H9 (cell line): ENCODE data around the gene C19orf25. TPM values are rescaled to one million over a fixed set of nuclear protein-coding genes. Genes with fewer than 3 reads are reported as not detected.

ENCODE experiments used
- DNase-seq: peaks from one replicate; pipeline ENCODE4 v3.0.0-alpha.2; 2017
- H2AFZ ChIP-seq: one replicate; pipeline ENCODE4 v1.6.1; 2013; ENCODE audit warnings: mild to moderate bottlenecking, low read length, control low read depth, moderate library complexity
- H2AK5ac ChIP-seq: 2 replicates; pipeline ENCODE4 v1.6.1; 2013; ENCODE audit warnings: low read length, control low read depth, mixed read lengths; ENCODE audit not compliant: insufficient read length
- H2BK120ac ChIP-seq: one replicate; pipeline ENCODE4 v1.6.1; 2013; ENCODE audit warnings: low read depth, mild to moderate bottlenecking, low read length, control low read depth, inconsistent platforms; ENCODE audit not compliant: poor library complexity, severe bottlenecking
- H2BK12ac ChIP-seq: 2 replicates; pipeline ENCODE4 v1.6.1; 2013; ENCODE audit warnings: low read length, control low read depth, mixed read lengths, low read depth; ENCODE audit not compliant: insufficient read length
- H2BK15ac ChIP-seq: 2 replicates; pipeline ENCODE4 v1.6.1; 2013; ENCODE audit warnings: low read depth, low read length, control low read depth
- H2BK20ac ChIP-seq: one replicate; pipeline ENCODE4 v1.6.1; 2013; ENCODE audit warnings: low read depth, mild to moderate bottlenecking, low read length, control low read depth, inconsistent platforms; ENCODE audit not compliant: poor library complexity, severe bottlenecking
- H2BK5ac ChIP-seq: 2 replicates; pipeline ENCODE4 v1.6.1; 2013; ENCODE audit warnings: low read length, control low read depth, mixed read lengths; ENCODE audit not compliant: insufficient read length
- H3K14ac ChIP-seq: 2 replicates; pipeline ENCODE4 v1.6.1; 2013; ENCODE audit warnings: low read length, control low read depth; ENCODE audit not compliant: insufficient read depth
- H3K18ac ChIP-seq: 2 replicates; pipeline ENCODE4 v1.6.1; 2013; ENCODE audit warnings: low read depth, mild to moderate bottlenecking, mixed read lengths, low read length, control low read depth; ENCODE audit not compliant: insufficient read length
- H3K23ac ChIP-seq: 2 replicates; pipeline ENCODE4 v1.6.1; 2013; ENCODE audit warnings: low read length, control low read depth, mixed read lengths, low read depth; ENCODE audit not compliant: insufficient read length
- H3K23me2 ChIP-seq: 2 replicates; pipeline ENCODE4 v1.6.1; 2013; ENCODE audit warnings: low read depth, mild to moderate bottlenecking, mixed read lengths, low read length, control low read depth; ENCODE audit not compliant: insufficient read length, poor library complexity, severe bottlenecking
- H3K27ac ChIP-seq: 2 replicates; pipeline ENCODE4 v1.5.1; 2013; ENCODE audit warnings: low read length, control low read depth, mixed read lengths, low read depth; ENCODE audit not compliant: insufficient read length
- H3K27me3 ChIP-seq: 2 replicates; pipeline ENCODE4 v1.6.1; 2013; ENCODE audit warnings: low read length, control low read depth, inconsistent platforms; ENCODE audit not compliant: insufficient read depth
- H3K4ac ChIP-seq: 2 replicates; pipeline ENCODE4 v1.6.1; 2013; ENCODE audit warnings: low read depth, mild to moderate bottlenecking, control low read depth, inconsistent platforms, low read length, moderate library complexity
- H3K4me1 ChIP-seq: 2 replicates; pipeline ENCODE4 v1.6.1; 2013; ENCODE audit warnings: low read length, control low read depth, inconsistent platforms; ENCODE audit not compliant: insufficient read depth
- H3K4me2 ChIP-seq: 2 replicates; pipeline ENCODE4 v1.6.1; 2013; ENCODE audit warnings: low read length, control low read depth, mixed read lengths; ENCODE audit not compliant: insufficient read length, insufficient read depth
- H3K56ac ChIP-seq: 2 replicates; pipeline ENCODE4 v1.6.1; 2013; ENCODE audit warnings: low read depth, mild to moderate bottlenecking, mixed read lengths, low read length, control low read depth; ENCODE audit not compliant: insufficient read length
- H3K79me1 ChIP-seq: 2 replicates; pipeline ENCODE4 v1.6.1; 2013; ENCODE audit warnings: low read depth, mild to moderate bottlenecking, moderate library complexity, low read length, control low read depth, inconsistent platforms; ENCODE audit not compliant: insufficient read depth, poor library complexity, severe bottlenecking
- H3K79me2 ChIP-seq: 2 replicates; pipeline ENCODE4 v1.6.1; 2013; ENCODE audit warnings: low read length, control low read depth, inconsistent platforms; ENCODE audit not compliant: insufficient read depth
- H3K9ac ChIP-seq: 2 replicates; pipeline ENCODE4 v1.6.1; 2013; ENCODE audit warnings: low read length, control low read depth, mixed read lengths; ENCODE audit not compliant: insufficient read length; ENCODE audit errors: extremely low read depth
- H3K9me3 ChIP-seq: one replicate; pipeline ENCODE4 v1.6.1; 2013; ENCODE audit warnings: low read depth, low read length, inconsistent platforms; ENCODE audit not compliant: control insufficient read depth
- H3T11ph ChIP-seq: one replicate; pipeline ENCODE4 v1.6.1; 2013; ENCODE audit warnings: mild to moderate bottlenecking, low read length, control low read depth, inconsistent platforms
- H4K20me1 ChIP-seq: one replicate; pipeline ENCODE4 v1.6.1; 2013; ENCODE audit not compliant: control insufficient read depth, insufficient read length, insufficient read depth
- H4K5ac ChIP-seq: 2 replicates; pipeline ENCODE4 v1.6.1; 2013; ENCODE audit warnings: low read depth, mild to moderate bottlenecking, mixed read lengths, low read length, control low read depth; ENCODE audit not compliant: insufficient read length
- H4K8ac ChIP-seq: replicated peaks from 2 replicates; pipeline ENCODE4 v1.6.1; 2013; ENCODE audit warnings: low read length, control low read depth, mixed read lengths, low read depth; ENCODE audit not compliant: insufficient read length
- H4K91ac ChIP-seq: 2 replicates; pipeline ENCODE4 v1.6.1; 2013; ENCODE audit warnings: low read depth, mild to moderate bottlenecking, moderate library complexity, mixed read lengths, low read length, control low read depth; ENCODE audit not compliant: insufficient read length
- H3K27ac Mint-ChIP-seq, 3 experiments: 2 replicates in 2 of 3; 3 replicates in 1 of 3; pipeline ENCODE4 v1.8.0; 2020 to 2021; ENCODE audit warnings: mixed read lengths in 3 of 3, mild to moderate bottlenecking in 1 of 3, moderate library complexity in 1 of 3
- H3K27me3 Mint-ChIP-seq: 2 replicates; pipeline ENCODE4 v1.8.0; 2021; ENCODE audit warnings: low read depth, mild to moderate bottlenecking, moderate library complexity, mixed read lengths
- H3K36me3 Mint-ChIP-seq, 3 experiments: 2 replicates in 2 of 3; 3 replicates in 1 of 3; pipeline ENCODE4 v1.8.0; 2020 to 2021; ENCODE audit warnings: low read depth in 3 of 3, mixed read lengths in 3 of 3; ENCODE audit not compliant: insufficient read depth in 1 of 3
- H3K4me1 Mint-ChIP-seq, 2 experiments: 2 replicates each; pipeline ENCODE4 v1.8.0; 2020; ENCODE audit warnings: mixed read lengths in 2 of 2
- H3K4me3 Mint-ChIP-seq, 2 experiments: 2 replicates in 1 of 2; 3 replicates in 1 of 2; pipeline ENCODE4 v1.8.0; 2020 to 2021; ENCODE audit warnings: mild to moderate bottlenecking in 2 of 2, mixed read lengths in 2 of 2, moderate library complexity in 1 of 2
- H3K9me3 Mint-ChIP-seq, 2 experiments: 2 replicates in 1 of 2; 3 replicates in 1 of 2; pipeline ENCODE4 v1.8.0; 2020; ENCODE audit warnings: mild to moderate bottlenecking in 2 of 2, mixed read lengths in 2 of 2, moderate library complexity in 1 of 2
- CTCF ChIP-seq: fragments of 200-600 bp; sonication (generic); conservative IDR thresholded peaks from 3 replicates; pipeline ENCODE4 v1.8.0; 2021; ENCODE audit warnings: antibody characterized with exemption, mild to moderate bottlenecking
- WGBS: extraction: QIAGEN DNeasy Blood & Tissue Kit; methylation state at CpG from one replicate; pipeline ENCODE4 v1.1.7; 2013; ENCODE audit warnings: missing lambda C conversion rate, low lambda C conversion rate, mixed read lengths; ENCODE audit not compliant: insufficient read length; ENCODE audit errors: extremely low coverage; 5-methylcytosine and 5-hydroxymethylcytosine counted together
- total RNA-seq: library from RNA; stranded (reverse); gene quantifications from 2 replicates; pipeline ENCODE4 v1.2.1, GENCODE V29; 2021

Gene C19orf25
- total RNA-seq, 1 experiment from 2014 or later = 36.8 TPM

GRCh38 chr19:1425902-1426301, 53.1 kb downstream of the C19orf25 start:
- Histone ChIP-seq H3K23me2 (peaks cover 6% of the 10 kb centered on the region), H4K8ac (no peak overlapping the region), H2BK15ac (no peak overlapping the region), H2BK20ac (no peak overlapping the region), H3K27ac (no peak overlapping the region), H3K4ac (no peak overlapping the region), H4K91ac (no peak overlapping the region), H3K23ac (no peak overlapping the region), H3K9me3 (no peaks in the 10 kb centered on the region), H2BK5ac (no peak overlapping the region), H4K5ac (no peak overlapping the region), H3K4me2 (no peak overlapping the region), H3K79me1 (peaks cover 3% of the 10 kb centered on the region), H2AK5ac (no peak overlapping the region), H2BK12ac (no peak overlapping the region), H2BK120ac (no peak overlapping the region), H3K9ac (no peak overlapping the region), H3K79me2 (no peaks in the 10 kb centered on the region; the same call in 1 of the 2 replicates), H3K18ac (no peak overlapping the region), H3K14ac (no peak overlapping the region), H4K20me1 (no peaks in the 10 kb centered on the region), H3T11ph (no peak overlapping the region), H2AFZ (no peak overlapping the region), H3K27me3 (no peaks in the 10 kb centered on the region), H3K4me1 (no peaks in the 10 kb centered on the region), H3K56ac (no peak overlapping the region)
- WGBS = no CpG with 5 or more reads among the region's 14 CpGs
- no peak for DNase-seq
- Mint-ChIP-seq H3K36me3 (peaks cover 18 to 80% (median 62%) of the 10 kb centered on the region in 3 experiments), H3K9me3 (no peaks in the 10 kb centered on the region), H3K4me1 (peaks cover 0 to 20% of the 10 kb centered on the region in 2 experiments; a peak in 2 of 4 replicates), H3K27ac (peak overlapping the region in 2 of 3 experiments; percentile 36 to 59; a peak in 1 of 7 replicates), H3K27me3 (no peaks in the 10 kb centered on the region), H3K4me3 (no peak overlapping the region)
- no peak for TF ChIP-seq CTCF
